GM19240 (cell line): Measurements from ENCODE around the gene KIF1B.

ENCODE experiments used
- DNase-seq: peaks from one replicate; pipeline ENCODE4 v3.0.0; 2011; ENCODE audit warnings: low spot score; ENCODE audit not compliant: insufficient read length

The KIF1B gene, protein sequence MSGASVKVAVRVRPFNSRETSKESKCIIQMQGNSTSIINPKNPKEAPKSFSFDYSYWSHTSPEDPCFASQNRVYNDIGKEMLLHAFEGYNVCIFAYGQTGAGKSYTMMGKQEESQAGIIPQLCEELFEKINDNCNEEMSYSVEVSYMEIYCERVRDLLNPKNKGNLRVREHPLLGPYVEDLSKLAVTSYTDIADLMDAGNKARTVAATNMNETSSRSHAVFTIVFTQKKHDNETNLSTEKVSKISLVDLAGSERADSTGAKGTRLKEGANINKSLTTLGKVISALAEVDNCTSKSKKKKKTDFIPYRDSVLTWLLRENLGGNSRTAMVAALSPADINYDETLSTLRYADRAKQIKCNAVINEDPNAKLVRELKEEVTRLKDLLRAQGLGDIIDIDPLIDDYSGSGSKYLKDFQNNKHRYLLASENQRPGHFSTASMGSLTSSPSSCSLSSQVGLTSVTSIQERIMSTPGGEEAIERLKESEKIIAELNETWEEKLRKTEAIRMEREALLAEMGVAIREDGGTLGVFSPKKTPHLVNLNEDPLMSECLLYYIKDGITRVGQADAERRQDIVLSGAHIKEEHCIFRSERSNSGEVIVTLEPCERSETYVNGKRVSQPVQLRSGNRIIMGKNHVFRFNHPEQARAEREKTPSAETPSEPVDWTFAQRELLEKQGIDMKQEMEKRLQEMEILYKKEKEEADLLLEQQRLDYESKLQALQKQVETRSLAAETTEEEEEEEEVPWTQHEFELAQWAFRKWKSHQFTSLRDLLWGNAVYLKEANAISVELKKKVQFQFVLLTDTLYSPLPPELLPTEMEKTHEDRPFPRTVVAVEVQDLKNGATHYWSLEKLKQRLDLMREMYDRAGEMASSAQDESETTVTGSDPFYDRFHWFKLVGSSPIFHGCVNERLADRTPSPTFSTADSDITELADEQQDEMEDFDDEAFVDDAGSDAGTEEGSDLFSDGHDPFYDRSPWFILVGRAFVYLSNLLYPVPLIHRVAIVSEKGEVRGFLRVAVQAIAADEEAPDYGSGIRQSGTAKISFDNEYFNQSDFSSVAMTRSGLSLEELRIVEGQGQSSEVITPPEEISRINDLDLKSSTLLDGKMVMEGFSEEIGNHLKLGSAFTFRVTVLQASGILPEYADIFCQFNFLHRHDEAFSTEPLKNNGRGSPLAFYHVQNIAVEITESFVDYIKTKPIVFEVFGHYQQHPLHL (N-terminal part only)

DNA sequence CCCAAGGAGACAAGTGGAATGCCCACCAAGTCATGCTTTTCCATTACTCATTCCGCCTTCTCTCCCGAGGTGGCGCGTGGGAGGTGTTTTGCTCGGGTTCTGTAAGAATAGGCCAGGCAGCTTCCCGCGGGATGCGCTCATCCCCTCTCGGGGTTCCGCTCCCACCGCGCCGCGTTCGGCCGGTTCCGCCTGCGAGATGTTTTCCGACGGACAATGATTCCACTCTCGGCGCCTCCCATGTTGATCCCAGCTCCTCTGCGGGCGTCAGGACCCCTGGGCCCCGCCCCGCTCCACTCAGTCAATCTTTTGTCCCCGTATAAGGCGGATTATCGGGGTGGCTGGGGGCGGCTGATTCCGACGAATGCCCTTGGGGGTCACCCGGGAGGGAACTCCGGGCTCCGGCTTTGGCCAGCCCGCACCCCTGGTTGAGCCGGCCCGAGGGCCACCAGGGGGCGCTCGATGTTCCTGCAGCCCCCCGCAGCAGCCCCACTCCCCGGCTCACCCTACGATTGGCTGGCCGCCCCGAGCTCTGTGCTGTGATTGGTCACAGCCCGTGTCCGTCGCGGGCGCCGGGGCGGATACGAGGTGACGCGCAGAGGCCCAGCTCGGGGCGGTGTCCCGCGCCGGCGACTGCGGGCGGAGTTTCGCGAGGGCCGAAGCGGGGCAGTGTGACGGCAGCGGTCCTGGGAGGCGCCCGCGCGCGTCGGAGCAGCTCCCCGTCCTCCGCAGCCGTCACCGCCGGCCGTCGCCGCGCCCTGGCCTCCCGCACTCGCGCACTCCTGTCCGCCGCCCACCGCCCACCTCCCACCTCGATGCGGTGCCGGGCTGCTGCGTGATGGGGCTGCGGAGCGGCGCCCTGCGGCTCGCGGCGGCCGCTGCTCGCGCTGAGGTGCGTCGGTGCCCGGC is at the start of gene KIF1B:
TSS of gene KIF1B (plus strand) at position 666 of the 906 bp plus-strand sequence. CDS start 21,759 bp downstream, outside the sequence.
- DNase-seq, result peak; percentile 99

- no peak for DNase-seq
Measured at GRCh38 chr1:10160907-10161490, 49.4 kb upstream of the KIF1B start.

DNA sequence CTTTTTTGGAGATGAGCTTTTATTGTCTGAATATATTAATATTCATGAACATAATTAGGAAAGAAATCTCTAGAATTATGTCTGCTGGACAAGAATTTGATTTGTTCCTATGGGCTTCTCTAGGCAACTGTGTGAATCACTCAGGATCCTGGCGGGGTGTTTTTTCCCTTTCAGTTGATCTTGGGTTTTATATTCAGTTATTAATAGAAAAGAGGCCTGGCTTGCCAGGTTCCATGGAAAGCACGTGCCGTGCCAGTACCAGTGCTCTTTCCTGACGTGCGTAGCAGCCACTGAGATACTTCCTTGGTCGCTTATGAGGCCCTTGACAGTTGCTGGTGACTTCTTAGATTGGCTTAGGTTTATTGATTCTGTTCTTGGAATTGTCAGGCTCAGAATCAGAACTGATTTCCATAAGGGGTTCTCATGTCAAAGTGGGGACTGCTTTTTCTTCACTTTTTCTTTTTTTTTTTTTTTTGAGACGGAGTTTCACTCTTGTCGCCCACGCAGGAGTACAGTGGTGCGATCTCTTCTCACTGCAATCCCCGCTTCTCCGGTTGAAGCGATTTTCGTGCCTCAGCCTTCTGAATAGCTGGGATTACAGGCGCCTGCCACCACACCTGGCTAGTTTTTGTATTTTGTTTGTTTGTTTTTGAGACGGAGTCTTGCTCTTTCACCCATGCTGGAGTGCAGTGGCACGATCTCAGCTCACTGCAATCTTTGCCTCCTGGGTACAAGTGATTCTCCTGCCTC is 48.7 kb upstream of the KIF1B start:
- no peak for DNase-seq

DNA sequence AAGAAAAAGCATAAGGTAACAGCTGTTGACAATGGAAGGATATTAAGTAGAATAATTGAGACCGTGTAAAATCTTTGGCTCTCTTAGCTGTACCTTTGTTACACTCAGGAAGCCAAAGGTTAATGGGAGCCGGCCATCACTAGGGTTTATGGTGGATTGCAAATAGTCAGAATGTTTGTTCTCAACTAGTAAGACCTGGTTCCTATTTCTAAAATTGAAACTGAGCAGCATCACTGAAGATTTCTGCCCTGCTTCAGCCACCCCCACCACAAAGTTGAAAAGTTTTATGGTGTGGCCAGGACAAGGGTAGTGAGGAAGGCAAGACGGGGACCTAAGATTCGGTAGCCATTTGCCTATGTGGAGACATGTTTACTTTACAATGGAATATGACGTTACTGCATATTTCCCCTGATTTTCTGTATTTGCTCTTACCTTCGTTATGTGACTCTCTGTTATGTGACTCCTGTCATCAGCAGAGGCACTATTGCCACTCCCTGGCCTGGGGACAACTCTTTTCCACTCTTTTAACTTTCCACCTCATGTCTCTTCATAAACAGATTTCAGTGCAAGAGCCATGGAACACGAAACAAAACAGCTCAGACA is 41.4 kb upstream of the KIF1B start:
- DNase-seq, result no peak

- DNase-seq, result no peak
Measured at GRCh38 chr1:10170239-10170574, 40.2 kb upstream of the KIF1B start.

DNA sequence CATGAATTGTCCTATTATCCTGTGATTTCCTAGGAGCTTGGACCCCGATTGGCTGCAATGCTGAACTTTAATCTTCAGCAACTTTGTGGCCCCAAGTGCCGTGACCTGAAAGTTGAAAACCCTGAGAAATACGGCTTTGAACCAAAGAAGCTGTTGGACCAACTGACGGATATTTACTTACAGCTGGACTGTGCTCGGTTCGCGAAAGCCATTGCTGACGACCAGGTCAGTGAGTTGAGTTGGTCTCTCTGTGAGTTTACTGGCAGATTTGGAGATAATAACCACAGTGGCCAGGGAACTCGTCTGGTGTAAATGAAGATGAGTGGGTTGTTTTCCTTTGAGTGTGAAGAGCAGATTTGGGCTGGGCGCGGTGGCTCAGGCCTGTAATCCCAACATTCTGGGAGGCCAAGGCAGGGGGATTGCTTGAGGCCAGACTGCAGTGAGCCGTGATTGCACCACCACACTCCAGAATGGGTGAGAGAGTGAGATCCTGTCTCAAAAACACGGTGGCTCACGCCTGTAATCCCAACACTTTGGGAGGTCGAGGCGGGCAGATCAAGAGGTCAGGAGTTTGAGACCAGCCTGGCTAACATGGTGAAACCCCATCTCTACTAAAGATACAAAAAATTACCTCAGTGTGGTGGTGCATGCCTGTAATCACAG is 39.1 kb upstream of the KIF1B start:
- no peak for DNase-seq

- DNase-seq, result no peak
Measured at GRCh38 chr1:10171995-10172669, 38.2 kb upstream of the KIF1B start.

DNA sequence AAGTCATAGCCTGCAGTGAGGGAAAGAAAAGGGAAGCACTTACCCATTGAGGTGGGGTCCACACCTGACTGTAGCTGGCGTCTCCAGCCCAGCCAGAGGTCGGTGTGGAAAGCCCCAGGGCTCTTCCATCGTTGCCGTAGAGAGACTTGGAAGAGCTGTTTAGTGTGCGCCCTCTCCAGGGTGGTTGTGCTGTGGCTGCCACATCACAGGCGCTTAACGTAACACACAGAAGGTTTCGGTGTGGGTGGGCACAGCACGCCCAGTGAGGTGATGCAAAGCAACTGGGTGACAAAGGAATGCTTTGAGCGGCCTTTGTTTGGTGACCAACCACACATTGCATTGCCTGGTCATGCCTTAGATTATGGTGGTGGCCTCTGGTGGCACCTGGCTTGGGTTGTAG is 36.8 kb upstream of the KIF1B start:
- no peak for DNase-seq

- DNase-seq, result no peak
Measured at GRCh38 chr1:10177876-10178275, 32.5 kb upstream of the KIF1B start.

GRCh38 chr1:10178597-10179405 is 31.6 kb upstream of the KIF1B start:
- no peak for DNase-seq

DNA sequence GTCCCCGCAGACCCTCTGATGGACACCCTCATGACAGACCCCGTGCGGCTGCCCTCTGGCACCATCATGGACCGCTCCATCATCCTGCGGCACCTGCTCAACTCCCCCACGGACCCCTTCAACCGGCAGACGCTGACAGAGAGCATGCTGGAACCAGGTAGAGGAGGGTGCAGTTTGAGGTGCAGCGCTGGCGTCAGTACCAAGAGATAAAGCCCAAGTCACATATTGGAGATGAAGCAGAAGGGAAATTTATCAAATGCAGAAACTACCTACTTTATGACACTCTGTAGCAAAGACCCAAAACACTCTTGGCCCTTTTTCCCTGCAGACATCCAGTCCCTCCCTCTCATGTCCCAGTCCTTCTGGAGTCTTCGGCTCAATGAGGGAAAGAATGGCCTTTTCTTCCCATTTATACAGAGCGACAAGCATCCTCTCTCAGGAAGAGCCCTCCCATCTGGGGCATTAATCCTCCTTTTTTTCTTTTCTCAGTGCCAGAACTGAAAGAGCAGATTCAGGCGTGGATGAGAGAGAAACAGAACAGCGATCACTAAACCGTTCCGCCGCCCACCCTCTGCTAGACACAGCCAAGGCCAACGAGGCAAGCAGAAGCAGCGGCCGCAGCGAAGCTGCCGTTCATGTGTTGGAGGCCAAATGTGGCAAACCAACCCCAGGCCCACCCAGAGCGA is 30.8 kb upstream of the KIF1B start:
- no peak for DNase-seq

- DNase-seq, result no peak
Measured at GRCh38 chr1:10181154-10181553, 29.2 kb upstream of the KIF1B start.

DNA sequence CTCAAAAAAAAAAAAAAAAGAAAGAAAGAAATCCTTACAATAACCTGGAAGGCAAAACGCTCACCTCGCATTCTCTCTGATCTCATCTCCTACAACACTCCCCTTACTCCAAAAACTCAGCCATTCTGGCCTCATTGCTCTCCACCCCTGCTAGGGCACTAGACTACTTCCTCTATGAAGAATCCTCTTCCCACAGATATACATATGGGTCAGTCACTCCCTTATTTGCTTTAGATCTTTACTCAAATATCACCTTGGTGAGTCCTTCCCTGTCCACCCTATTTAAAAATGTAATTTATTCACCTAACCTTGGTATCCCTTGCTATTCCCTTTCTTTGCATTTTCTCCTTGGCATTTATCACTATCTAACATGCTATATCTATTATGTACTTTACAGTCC is 24.6 kb upstream of the KIF1B start:
- DNase-seq, result no peak

GRCh38 chr1:10186331-10187025 is 23.9 kb upstream of the KIF1B start:
- no peak for DNase-seq

GRCh38 chr1:10187026-10187334 is 23.4 kb upstream of the KIF1B start:
- DNase-seq, result no peak

GRCh38 chr1:10188133-10188650 is 22.2 kb upstream of the KIF1B start:
- DNase-seq, result no peak
